GM21367 (cell line): ENCODE measurements around the gene GBGT1.
"Not testable (repeated sequence)": the region's sequence is repeated elsewhere in the genome, so short reads cannot be mapped to it uniquely, and the experiment has no call there.

ENCODE experiments used
- ATAC-seq: cut with Tn5 transposase; IDR thresholded peaks from one replicate; pipeline ENCODE4 v1.9.1; 2021; ENCODE audit not compliant: unreplicated experiment

Gene GBGT1

DNA sequence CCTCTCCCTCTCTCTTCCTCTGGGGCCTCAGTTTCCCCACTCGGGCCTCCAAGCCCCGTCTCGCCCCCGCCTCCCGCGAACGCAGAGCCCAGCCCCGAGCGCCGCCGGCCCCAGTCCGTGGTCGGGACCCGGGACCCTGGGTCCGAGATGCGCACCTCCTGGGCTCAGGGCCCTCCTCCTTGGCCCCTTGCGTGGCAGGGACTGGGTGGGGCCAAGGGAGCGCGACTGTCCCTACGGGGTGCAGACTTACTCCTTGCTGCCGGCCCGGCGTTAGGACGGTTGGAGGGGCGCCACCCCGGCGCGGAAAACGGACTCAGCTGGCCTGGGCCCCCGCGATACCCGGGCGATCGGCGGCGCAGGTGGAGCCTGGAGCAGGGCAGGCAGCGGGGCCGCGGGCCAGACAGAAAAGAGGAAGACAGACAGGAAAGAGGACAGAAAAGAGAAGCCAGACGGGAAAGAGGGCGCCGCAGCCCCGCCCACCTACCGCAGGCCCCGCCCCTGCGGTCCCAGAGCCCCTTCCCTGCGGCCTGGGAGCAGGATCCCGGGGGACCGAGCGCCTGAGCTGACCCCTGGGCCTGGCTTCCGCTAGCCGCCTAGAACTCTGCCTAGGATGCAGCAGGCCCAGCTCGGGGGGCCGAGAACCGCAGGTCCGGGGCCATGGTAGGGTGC is at the start of gene GBGT1:
Gene GBGT1 (minus strand): TSS at position 411 of the 669 bp plus-strand sequence. CDS start 1,502 bp downstream, outside the sequence.
- no peak for ATAC-seq

DNA sequence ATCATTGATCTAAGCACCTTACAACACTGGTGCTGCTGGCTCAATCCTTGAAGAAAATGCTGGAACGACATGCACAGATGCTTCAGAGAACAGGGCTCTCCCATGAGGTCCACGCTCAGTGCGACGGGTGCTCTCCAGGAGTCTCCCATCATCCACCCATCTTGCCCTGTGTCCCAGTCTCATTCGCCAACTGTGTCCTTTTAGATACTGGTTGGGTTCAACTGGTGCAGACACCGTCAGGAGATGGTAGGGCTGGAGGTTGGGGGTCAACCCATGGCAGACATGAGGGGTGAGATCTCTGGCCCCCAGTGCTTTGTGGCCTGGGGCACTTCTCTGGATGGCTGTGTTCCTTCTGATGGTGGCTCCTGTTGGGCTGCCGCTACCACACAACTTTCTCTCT is 46.9 kb upstream of the GBGT1 start:
- ATAC-seq: no peak

DNA sequence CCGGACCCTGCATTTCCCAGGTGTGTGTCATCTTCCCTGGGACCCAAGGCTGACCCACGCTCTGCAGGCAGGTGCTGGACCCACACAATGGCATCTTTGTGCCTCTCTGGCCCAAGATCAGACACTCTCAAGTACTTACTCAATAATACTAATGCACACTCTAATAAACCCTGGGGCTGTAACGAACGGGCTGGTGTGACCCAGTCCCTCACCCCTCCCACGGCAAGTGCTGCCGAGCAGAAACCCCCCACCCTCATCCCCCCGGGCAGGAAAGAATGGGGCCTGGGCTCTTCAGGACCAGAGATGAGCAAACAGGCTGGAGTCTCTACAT is 46.5 kb upstream of the GBGT1 start:
- ATAC-seq: no peak

- not testable (repeated sequence) for ATAC-seq
Observed at GRCh38 chr9:133209327-133210201, 45.9 kb upstream of the GBGT1 start.

DNA sequence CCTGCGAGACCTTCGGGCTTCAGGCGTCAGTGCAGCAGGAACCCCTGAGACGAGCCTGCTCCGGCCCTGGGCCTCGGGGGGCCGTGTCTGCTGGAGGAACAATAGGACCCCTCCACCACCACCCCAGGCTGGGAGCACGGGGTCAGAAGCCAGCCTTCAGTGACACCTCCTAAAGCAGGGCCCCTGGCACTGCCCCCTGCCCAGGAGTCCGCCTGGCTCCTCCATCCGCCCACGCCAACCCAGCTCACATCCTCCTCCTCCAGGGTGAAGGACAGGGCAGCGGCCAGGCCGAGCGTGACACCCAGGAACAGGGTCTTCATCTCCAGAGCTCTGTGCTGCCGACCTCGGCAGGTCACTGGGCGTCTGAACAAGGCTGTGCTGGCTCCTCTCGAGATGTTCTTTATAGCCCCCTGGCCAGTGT is 45.2 kb upstream of the GBGT1 start, which contains the start of gene OBP2B:
Gene OBP2B (minus strand): TSS at position 371 of the 421 bp plus-strand sequence. CDS start 51 bp downstream, at position 320.
- not testable (repeated sequence) for ATAC-seq

- ATAC-seq: not testable (repeated sequence)
Observed at GRCh38 chr9:133208171-133208879, 44.6 kb upstream of the GBGT1 start.

DNA sequence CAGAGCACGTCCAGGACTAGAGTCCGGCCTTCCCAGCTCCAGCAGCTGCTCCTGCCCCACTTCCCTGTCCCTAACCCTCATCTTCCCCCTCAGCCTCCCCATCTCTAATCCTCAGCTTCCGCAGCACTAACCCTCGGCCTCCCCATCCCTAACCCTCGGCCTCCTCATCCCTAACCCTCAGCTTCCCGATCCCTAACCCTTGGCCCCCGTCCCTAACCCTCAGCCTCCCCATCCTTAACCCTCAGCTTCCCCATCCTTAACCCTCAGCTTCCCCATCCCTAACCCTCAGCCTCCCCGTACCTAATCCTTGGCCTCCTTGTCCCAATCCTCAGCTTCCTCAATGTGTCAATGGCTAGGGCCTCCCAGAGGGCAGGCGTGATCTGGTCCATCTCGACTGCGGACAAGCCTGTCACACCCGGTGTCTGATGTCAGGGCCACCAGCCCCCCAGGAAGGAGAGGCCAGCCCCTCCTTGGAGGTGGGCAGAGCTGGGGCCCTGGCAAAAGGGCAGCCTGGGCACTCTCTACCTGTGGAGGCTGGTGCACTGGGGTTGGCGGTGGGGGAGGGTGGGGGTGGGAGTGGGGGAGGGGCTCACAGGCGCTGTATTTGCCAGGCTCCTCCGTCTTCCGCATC is 43.9 kb upstream of the GBGT1 start:
- ATAC-seq: no peak

DNA sequence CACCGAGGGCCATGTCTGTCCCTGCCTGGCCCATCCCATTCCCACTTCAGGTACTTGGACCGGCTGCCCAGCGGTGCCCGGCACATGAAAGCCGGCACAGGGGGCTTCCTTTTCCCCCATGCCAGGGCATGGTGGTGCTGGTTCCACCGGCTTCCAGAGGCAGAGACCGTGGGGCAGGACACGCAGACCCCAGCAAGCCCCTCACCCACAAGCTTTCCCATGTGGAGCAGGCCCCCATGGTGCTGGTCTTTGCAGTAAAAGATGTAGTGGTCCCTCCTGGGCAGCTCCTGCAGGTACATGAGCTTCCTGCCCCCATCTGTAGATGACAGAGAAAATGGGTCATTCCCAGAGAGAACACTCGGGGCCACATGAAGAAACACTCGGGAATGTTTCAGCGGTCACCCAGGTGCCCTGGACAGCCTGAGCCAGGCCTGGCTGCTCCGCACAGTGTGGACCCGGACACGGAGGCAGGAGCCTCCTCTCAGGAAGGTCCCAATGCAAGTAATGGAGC is 43.4 kb upstream of the GBGT1 start:
- ATAC-seq: no peak

DNA sequence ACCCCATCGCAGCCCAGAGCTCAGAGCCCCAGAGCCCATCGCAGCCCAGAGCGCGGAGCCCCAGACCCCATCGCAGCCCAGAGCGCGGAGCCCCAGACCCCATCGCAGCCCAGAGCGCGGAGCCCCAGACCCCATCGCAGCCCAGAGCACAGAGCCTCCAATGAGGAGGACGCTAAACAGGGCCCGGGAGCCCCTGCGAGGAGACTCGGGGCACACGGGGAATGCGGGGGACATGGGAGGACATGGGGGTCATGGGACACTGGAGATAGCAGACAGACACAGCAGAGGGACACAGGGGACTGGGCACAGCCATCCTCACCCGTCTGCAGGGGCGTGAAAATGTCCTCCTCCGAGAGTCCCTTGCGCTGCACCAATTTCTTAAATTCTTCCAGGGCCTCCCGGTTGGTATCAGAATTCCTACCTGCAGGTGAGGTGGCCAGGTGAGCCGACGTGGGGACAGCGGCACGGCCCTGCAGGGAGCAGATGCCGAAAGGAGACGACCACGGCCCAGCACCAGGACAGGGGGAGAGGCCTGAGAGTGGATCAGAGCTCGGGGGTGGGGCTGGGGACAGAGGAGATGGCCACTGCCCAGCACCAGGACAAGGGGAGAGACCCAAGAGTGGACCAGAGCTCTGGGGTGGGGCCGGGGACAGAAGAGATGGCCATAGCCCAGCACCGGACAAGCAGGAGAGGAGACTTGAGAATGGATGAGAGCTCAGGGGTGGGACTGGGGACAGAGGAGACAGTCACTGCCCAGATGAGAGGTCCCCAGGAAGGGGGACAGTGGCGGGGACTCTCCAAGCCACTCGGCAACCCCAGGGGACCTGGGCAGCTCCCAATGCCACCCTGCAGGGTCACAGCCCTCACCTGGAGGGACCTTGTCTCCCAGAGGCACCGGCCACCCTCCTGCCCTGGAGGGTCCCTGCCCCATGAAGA is 42.5 kb upstream of the GBGT1 start:
- ATAC-seq: no peak

DNA sequence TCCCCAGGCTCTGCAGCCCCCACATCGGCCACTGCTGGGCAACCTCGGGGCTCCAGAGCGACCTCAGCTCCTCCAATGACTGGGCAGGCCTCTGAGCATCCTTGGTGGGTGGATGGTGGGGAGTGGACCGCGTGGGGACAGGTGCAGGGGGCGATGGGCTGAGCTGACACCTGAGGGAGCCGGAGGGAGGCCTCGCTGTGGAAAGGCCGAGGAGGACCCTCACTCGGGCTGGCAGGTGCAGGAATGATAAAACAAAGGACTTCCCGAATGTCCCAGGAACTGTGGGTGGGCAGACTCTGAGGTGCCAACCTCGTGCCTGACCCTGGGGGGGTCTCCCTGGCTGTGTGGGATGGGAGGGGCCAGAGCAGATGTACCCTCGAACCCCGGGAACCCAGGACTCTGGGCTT is 41.8 kb upstream of the GBGT1 start:
- not testable (repeated sequence) for ATAC-seq

- no peak for ATAC-seq
Observed at GRCh38 chr9:133204993-133205336, 41.3 kb upstream of the GBGT1 start.

- no peak for ATAC-seq
Observed at GRCh38 chr9:133204335-133204992, 40.8 kb upstream of the GBGT1 start.

DNA sequence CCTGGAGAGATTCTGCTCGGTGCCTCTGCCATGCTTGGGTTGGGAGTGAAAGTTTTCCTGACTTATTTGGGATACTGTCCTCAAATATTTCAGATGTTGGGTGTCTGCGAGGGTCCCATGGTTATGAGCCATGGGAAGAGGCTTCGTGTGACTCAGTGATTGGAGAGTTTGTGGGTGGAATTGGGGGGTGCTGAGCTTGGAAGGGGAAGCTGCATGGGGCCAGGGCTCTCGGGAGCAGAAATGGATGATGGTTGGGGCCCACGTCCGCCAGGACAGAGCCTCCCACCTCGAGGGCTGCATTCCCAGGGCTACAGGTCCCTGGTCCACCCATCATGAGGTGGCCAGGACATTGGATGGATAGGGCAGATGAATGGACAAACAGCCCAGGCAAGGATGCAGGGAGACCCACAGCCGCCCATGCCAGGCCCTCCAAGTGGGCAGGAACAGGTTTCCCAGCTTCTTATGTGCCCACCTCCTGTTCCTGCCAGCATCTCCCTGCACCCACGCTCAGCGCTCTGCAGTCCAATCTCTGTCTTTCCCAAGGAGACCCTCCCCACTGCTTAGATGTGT is 39.9 kb upstream of the GBGT1 start:
- no peak for ATAC-seq

DNA sequence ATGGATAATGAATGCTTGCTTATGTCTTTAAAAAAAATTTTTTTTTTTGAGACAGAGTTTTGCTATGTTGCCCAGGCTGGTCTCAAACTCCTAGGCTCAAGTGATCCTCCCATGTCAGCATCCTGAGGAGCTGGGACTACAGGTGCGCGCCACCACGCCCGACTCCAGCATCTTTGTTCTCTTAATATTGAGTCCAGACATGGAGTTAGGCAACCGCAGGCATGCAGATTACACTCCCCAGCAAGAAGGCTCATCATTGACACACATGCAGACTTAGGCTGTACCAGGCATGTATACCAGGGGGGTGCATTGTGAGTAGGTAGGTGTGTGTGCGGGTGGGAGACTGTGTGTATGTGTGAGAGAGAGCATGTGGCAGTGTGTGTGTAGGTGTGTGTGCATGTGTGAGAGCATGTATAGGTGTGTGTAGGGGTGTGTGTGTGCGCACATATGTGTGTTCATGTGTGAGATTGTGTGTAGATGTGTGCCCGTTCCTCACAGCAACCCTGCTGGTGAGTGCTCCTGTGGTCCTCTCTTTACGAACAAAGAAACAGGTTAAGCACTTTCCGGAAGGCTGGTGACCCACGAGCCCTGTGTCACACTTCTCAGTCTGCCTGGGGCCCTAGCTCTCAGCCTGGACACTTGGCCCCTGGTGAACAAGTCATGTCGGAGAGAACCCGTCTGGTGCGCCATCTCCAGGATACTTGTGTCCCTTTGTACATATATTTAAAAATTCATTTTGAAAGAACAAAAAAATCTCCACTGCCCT is 39.2 kb upstream of the GBGT1 start:
- no peak for ATAC-seq

DNA sequence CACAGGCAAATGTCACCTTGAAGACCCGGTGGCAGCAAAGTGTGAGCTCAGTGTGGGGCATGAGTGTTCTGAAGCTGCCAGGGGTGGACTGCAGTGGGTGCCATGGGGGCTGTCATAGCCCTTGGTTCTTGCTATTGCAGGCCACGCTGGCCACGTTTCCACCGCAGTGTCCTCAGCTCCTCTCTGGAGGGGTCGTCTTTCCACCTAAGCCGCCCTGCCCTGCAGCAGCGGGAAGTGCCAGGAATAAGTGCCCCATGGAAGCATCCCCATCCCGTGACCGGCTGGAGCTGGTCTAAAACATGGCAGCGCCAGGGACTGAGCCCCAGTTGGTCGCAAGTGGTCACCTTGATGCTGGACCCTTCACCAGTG is 38.4 kb upstream of the GBGT1 start:
- ATAC-seq: no peak

- ATAC-seq: no peak
Observed at GRCh38 chr9:133201424-133202144, 37.9 kb upstream of the GBGT1 start.

DNA sequence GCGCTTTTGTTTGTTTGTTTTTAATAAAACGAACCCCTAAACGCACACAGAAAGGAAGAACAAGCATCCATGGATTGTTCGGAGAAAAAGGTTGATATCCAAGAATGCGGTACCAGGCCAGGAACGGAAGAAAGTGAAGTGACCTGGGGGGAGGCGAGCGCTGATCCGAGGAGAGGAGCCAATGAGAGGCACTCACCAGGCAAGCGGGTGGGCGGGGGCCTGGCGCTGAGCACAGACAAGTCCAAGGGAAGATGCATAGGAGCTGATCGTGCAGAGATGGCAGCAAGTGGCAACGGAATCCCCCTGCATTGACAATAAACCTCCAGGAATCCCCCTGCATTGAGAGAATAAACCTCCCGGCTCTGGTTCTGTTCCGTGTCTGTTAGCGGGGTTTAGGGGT is 36.9 kb upstream of the GBGT1 start:
- ATAC-seq: no peak
